HG03520 (cell line): ENCODE results near the gene ZNF763.
"Not testable (repeated sequence)": the region's sequence is repeated elsewhere in the genome, so short reads cannot be mapped to it uniquely, and the experiment has no call there.

Experiments used
- ATAC-seq: cut with Tn5 transposase; IDR thresholded peaks from one replicate; pipeline ENCODE4 v1.9.1; 2021; ENCODE audit warnings: mild to moderate bottlenecking, moderate library complexity; ENCODE audit not compliant: unreplicated experiment

ZNF763 gene

DNA sequence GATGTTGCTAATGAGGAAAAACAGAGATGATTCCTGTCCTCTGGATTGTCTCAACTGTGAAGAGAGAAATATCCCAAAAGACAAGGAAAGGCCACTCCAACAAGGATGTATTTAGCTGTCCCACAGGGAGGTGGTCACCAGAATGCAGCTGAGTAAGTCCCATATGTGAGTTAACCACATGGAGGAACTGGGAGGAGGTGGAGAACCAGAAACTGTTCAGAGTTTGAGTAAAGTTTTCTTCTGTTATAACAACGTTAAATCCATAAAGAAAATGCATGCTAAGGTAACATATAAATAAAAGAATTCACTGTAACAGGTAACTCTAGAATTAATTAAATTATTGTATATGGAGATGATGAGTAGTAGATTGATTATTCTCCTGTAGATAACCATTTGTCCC is 5.3 kb downstream of the ZNF763 start:
- no peak for ATAC-seq

DNA sequence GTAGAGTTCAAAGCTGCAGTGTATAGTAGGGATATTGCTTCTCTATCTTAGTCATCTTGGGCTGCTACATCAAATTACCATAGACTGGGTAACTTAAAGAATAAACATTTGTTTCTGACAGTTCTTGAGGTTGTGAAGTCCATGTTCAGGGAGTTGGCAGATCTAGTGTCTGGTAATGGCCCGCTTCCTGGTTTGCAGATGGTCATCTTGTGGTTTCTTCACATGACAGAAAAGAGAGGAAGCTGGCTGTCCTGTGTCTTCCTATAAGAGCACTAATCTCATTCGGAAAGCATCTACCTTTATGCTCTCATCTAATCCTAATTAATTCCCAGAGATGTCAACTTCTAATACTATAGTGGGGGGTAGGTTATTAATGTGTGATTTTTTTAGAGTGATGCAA is 6.2 kb downstream of the ZNF763 start:
- ATAC-seq: no peak

DNA sequence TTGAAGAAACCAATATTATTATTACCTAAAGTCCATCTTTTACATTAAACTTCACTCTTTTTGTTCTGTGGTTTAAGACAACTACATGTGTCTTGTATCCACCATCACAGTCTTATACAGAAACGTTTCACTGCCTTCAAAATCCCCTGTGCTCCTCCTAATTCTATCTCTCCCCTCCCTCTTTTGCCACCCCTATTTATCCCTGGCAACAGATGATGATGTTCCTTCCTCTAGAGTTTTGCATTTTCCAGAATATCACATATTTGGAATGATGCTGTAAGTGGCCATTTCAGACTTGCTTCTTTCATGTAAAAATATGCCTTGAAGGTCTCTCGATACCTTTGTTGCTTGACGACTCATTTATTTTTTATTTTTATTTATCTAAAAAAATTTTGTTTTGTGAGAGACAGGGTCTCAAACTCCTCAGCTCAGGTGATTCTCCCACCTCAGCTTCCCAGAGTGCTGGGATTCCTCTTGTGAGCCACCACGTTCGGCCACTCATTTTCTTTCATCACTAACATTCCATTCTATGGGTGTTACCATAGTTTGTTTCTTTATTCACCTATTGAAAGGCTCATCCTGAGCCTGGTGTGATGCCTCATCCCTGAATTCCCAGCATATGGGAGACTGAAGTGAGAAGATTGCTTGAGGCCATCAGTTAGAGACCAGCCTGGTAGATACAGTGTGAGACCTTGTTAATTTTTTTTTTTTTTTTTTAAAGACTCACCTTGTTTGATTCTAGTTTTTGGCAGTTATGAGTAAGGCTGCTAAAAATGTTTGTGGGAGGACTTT is 8.4 kb downstream of the ZNF763 start:
- ATAC-seq: no peak

DNA sequence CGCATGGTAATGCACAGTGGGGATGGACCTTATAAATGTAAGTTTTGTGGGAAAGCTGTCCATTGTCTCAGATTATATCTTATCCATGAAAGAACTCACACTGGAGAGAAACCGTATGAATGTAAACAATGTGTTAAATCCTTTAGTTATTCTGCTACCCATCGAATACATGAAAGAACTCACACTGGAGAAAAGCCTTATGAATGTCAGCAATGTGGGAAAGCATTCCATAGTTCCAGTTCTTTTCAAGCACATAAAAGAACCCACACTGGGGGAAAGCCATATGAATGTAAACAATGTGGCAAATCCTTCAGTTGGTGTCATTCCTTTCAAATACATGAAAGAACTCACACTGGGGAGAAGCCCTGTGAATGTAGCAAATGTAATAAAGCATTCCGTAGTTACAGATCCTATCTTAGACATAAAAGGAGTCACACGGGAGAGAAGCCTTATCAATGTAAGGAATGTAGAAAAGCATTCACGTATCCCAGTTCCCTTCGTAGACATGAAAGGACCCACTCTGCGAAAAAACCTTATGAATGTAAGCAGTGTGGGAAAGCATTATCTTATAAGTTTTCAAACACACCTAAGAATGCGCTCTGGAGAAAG is 13.8 kb downstream of the ZNF763 start:
- no peak for ATAC-seq

DNA sequence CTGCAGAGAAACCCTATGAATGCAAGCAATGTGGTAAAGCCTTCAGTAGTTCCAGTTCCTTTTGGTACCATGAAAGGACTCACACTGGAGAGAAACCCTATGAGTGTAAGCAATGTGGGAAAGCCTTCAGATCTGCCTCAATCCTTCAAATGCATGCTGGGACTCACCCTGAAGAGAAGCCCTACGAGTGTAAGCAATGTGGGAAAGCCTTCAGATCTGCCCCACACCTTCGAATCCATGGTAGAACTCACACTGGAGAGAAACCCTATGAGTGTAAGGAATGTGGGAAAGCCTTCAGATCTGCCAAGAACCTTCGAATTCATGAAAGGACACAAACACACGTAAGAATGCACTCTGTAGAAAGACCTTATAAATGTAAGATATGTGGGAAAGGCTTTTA is 14.7 kb downstream of the ZNF763 start:
- no peak for ATAC-seq

DNA sequence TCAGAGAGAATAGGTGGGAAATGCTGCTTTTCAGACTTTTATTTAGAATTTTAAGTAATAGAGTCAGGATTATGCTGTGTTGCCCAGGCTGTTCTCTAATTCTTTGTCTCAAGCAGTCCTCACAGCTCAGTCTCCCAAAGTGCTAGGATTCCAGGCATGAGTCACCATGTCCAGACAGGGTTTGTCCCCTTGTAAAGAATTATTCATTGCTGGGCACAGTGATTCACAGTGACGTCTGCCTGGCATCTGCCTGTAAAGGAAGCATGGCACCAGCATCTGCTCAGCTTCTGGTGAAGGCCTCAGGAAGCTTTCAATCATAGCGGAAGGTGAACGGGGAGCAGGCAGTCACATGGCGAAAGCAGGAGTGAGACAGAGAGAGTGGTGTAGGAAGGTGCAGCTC is 17.7 kb downstream of the ZNF763 start:
- ATAC-seq: no peak

DNA sequence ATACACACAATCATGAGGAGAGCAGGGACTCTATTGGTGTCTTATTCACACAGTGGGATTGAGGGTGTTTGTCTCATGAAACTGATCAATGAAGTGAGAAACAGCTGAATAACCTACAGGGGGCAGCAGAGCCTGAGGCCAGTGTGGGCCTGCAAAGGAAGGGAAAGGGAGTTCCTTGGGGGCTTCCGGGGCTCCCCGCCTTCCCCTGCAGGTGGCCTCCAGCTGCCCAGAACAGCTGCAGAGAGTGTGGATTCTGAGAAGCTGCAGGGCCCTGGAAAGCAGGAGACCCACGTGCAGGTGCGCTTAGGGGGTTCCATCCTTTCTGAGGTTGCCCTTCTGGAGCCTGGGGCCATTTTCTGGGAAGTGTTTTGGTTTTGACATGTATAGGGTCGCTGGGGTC is 20.1 kb downstream of the ZNF763 start:
- no peak for ATAC-seq

DNA sequence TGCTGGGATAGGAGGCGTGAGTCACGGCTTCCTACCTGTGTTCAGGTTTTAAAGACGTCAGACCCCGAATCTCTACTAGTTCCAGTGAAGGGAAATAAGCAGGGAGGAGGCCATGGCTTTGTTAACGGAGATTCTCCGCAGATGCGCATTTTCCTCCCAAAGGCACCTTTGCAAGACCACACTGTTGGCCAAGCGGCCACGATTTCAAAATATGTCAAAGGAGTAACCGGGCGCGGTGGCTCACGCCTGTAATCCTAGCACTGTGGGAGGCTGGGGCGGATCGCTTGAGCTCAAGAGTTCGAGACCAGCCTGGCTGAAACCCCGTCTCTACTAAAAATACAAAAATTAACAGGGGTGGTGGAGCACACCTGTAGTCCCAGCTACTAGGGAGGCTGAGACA is 21.9 kb downstream of the ZNF763 start:
- ATAC-seq: no peak

DNA sequence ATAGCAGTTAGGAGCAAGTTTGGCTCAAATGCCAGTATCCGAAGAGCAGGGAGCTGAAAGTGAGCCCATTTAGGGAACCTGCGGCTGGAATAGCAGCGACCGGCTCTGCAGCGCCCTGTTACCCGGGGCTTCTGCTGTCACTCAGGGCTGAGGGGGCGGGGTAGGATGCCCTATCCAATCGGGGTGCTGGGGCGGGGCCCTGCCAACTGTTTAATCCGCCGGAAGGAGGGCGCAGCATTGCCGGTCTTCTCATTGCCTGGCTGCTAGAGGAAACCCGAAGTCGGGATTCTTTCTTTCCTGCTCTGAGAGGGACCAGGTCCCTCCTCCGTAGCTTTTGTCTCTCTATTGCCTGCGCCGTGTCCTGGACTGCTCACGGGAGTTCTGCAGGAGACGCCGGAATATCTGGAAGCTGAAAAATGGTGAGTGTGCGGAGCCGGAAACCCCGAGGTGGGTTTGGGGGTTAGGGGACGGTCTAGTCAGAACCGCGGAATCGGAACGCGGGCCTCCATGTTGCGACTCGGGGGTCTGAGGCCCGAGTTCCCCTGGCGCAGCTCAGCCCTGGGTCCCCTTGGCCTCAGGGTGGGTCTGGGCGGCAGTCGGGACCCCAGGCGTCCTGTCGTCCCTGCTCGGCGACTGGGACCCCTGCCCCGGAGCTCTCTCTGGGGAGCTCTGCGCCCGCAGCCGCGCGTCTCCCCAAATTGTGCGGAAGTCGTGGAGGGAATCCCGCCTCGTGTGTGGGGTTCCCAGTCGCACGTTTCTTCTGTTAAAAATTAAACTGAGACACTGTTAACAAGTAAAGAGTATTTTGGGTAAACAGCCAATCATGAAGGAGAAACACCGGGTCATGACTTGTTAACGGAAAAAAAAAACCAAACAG is 22.8 kb downstream of the ZNF763 start:
- ATAC-seq: peak; percentile 70

DNA sequence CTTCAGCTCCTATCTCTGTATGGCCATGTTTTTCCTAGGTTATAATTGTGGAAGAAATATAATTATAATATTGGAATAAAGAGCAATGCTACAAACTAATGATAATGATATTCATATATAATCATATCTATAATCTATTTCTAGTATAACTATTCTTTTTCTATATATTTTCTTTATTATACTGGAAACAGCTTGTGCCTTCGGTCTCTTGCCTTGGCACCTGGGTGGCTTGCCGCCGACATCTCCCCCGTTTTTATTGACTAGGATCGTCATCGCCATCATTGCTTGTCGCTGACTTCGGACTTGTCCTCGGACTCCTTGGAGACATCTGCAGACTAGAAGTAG is 24.2 kb downstream of the ZNF763 start:
- ATAC-seq: no peak

DNA sequence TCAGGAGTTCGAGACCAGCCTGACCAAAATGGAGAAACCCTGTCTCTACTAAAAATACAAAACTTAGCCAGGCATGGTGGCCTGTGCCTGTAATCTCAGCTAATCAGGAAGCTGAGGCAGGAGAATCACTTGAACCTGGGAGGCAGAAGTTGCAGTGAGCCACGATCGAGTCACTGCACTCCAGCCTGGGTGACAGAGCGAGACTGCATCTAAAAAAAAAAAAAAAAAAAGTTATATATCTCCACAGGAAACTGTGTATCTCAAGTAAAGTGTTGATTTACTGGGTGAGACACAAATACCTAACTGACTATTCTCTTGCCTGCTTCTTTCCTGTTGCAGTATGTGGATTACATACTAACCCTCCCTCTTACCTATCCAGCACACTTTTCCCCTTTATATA is 27.1 kb downstream of the ZNF763 start:
- not testable (repeated sequence) for ATAC-seq

DNA sequence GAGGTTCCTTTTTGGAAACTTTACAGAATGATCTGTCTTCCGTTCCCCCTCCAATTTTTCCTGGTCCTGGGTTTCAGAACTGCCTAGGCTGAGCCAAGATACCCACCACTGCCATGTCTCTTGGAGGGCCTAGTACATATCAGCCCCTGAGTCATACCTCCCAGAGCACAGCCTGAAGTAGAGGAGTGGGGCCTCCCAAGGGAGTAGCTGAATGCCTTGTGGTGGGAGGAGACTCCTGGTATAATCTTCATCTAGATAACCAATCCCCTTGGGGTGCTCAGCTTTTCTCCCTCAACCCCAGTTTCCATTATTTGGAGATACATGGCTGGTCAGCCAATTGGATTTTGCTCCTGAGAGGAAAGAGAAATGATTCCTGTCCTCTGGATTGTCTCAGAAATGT is 30.3 kb downstream of the ZNF763 start:
- no peak for ATAC-seq

DNA sequence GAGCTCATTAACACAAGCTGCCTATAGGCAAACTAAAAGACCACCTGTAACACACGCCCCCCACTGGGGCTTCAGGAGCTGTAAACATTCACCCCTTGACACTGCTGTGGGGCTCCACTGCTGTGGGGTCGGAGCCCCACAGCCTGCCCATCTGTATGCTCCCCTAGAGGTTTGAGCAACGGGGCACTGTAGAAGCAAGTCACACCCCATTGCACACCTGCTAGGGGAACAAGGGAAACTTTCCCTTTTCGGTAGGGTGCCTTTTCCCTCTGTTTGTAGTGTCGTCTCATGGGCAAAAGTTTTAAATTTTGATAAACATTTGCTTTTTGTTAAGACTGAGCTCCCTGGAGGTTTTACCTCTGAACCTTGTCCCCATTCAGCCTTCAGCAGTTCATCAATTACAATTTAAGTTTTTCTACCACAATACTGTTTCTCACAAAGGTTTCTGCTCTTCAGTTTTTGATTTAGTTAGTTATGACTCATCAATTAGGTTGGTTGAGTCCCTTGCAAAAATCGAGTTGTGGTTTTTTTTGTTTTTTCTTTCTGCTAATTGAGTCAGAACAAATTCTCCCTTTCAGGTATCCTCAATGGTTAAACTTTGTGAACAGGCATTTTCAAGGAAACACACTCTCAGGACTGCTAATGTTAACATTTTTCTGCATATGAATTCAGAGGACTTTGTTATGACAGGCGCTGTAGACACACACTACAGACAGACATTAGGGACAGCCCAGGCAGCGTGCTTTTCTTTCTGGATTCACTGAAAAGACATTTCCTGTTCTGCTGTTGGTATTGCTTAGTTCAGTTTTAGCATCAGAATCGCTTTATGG is 35.5 kb downstream of the ZNF763 start:
- no peak for ATAC-seq

DNA sequence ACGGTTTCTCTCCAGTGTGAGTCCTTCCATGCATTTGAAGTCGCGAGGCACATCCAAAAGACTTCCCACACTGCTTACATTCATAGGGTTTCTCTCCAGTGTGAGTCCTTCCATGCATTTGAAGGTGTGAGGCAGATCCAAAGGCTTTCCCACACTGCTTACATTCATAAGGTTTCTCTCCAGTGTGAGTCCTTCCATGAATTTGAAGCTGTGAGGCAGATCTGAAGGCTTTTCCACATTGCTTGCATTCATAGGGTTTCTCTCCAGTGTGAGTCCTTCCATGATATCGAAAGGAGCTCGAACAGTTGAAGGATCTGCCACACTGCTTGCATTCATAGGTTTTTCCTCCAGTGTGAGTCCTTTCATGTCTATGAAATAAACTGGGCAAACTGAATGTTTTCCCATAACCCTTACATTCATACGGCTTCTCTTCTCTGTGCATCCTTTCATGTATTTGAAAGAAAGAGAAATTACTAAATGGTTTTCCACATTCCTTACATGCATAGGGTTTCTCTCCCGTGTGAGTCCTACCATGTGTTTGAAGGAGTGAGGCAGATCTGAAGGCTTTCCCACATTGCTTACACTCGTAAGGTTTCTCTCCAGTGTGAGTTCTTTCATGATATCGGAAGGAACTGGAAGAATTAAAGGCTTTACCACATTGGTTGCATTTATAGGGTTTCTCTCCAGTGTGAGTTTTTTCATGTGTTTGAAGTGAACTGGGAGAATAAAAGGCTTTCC is 50.3 kb downstream of the ZNF763 start:
- ATAC-seq: no peak

DNA sequence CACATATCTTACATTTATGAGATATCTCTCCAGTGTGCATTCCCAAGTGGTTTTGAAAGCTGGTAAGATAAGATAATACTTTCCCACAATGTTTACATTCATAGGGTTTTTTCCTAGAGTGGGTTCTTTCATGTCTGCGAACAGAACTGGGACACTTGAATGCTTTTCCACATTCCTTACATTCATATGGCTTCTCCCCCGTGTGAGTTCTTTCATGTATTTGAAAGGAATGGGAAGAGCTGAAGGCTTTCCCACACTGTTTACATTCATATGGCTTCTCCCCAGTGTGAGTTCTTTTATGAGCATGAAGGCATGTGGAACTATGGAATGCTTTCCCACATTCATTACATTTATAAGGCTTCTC is 50.9 kb downstream of the ZNF763 start:
- ATAC-seq: no peak
